Mucosa of gallbladder (tissue), 1 donor: ENCODE measurements around the gene EEF1AKMT2. TPM values are rescaled to one million over a fixed set of nuclear protein-coding genes. Genes with fewer than 3 reads are reported as not detected.
"Not testable (repeated sequence)": the region's sequence is repeated elsewhere in the genome, so short reads cannot be mapped to it uniquely, and the experiment has no call there.

Experiments
- DNase-seq: peaks from one replicate; pipeline ENCODE4 v3.0.0-alpha.2; 2020; ENCODE audit warnings: low spot score
- total RNA-seq: library from RNA; stranded (reverse); gene quantifications from one replicate; pipeline ENCODE4 v1.2.1, GENCODE V29; 2021
- donor health status: DM: no; HTN: no; CAD: no.

EEF1AKMT2 gene
- total RNA-seq: 12.2 TPM

- DNase-seq: peak; percentile 83
Observed at GRCh38 chr10:124791547-124792348, at the start of gene EEF1AKMT2. TSS of gene EEF1AKMT2 (minus strand) at chr10:124791887. CDS start at chr10:124791833, 54 bp downstream.

- DNase-seq: no peak
Observed at GRCh38 chr10:124837687-124838086, 46.0 kb upstream of the EEF1AKMT2 start.

- no peak for DNase-seq
Observed at GRCh38 chr10:124831116-124831515, 39.4 kb upstream of the EEF1AKMT2 start.

GRCh38 chr10:124830445-124830844 is 38.8 kb upstream of the EEF1AKMT2 start:
- DNase-seq: no peak

GRCh38 chr10:124829447-124830115 is 37.9 kb upstream of the EEF1AKMT2 start:
- DNase-seq: no peak

DNA sequence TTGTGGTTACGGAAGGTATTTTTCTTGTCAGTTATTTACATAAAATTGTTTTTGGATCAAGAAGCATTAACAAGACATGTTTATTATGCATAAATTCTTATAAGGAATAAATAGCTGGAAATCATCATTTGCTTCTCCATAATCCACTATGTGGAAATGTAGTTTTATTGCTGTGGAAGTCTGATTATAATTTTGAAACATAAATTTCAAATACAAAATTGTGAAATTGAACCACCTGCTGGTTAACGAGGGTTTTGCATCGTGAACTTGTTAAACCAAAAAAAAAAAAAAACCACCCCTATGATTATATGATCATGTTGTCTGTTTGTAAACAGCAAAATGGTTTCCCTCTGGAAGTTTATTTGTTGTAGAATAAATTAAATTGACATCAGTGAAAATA is 35.8 kb upstream of the EEF1AKMT2 start:
- no peak for DNase-seq

DNA sequence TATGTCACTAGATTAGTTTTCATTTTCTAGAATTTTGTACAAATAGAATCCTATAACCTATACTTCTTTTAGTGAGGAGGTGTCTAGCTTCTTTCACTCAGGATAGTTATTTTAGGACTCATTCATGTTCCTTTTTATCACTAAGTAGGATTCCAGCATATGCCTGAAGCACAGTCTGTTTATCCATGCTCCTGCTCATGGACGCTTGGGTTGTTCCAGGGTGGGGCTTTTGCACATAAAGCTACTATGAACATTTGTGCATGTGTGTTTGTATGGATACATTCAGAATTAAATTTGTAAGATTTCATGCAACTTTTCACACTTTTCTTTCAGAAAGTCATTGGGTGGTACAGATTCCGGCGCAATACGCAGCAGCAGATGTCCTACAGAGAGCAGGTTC is 34.6 kb upstream of the EEF1AKMT2 start:
- no peak for DNase-seq

GRCh38 chr10:124825702-124826101 is 34.0 kb upstream of the EEF1AKMT2 start:
- no peak for DNase-seq

DNA sequence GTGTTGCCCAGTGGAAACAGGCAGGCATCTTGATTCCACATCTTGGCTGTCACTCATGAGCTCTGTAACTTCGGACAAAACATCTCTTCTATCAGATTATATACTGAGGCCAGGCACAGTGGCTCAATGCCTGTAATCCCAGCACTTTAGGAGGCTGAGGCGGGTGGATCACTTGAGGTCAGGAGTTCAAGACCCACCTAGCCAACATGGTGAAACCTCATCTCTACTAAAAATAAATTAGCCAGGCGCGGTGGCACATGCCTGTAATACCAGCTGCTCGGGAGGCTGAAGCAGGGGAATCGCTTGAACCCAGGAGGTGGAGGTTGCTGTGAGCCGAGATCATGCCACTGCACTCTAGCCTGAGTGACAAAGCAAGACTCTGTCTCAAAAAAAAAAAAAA is 33.2 kb upstream of the EEF1AKMT2 start:
- not testable (repeated sequence) for DNase-seq

GRCh38 chr10:124824507-124824906 is 32.8 kb upstream of the EEF1AKMT2 start:
- no peak for DNase-seq

GRCh38 chr10:124821520-124821919 is 29.8 kb upstream of the EEF1AKMT2 start:
- DNase-seq: no peak

DNA sequence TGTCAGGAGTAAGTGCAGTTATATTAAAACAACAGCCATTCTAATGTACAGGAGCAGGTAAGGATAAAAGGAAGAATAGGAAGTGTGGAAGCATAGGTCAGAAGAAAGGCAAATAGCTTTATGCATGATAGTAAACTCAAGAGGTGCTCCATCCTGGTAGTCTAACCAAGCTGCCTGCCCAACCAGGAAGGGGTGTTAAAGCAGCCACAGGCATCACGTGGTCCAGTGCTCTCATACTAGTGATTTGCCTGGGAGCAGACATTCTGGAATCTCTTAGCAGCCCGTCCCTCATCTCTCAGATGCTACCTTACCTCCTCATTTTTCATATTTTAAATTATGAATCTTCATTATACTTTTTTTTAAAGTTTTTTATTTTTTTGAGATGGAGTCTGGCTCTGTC is 28.4 kb upstream of the EEF1AKMT2 start:
- DNase-seq: no peak

DNA sequence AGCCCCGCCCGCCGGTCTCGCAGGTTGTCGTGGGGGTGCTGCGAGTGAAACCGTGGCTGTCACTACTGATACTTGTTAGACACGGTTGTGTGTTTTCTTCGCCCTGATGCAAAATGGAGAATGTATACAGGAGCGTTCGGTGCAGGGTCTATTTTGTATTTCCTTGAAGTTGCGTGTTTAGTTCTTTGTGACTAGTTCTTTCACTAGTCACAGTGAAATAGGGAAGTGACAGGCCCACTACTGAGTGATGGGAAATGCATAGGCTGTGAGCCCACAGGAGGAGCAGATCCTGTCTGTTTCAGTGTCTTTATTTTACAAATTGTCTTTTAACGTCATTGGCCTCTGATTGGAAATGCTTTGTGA is 10.6 kb upstream of the EEF1AKMT2 start:
- DNase-seq: no peak

DNA sequence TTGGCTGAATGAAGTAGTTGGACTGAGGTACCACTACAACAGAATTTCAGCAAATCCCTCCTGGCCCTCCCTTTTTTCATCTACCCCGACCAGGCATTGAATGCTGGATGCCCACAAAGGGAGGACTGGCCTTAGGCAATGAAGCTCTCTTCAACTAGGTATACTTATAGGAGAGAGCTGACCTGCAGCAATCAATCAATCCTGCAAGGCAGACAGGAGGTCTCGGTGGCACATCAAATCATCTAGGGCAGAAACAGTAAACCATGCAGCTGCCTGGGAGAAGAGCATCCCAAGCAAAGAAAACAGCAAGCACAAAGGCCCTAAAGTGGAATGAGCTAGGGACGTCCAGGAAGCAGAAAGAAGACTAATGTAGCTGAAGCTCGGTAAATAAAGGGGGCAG is 7.5 kb upstream of the EEF1AKMT2 start:
- DNase-seq: no peak

DNA sequence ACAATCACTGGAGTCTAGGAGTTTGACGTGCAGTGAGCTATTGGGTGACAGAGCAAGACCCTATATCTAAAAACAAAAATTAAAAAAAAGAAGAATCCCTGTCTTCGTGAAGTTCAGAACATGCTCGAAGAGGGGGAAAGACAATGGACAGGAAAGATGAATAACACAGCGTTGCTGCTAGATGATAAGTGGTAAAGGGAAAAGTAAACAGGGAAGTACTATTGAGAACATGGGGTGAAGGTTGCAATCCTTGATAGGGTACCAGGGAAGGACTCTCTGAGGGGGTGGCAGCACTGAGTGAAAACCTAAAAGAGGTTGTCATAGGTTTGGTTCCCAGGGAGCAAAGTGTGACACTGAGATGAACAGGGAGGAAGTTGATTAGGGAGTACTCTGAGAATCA is 7.1 kb upstream of the EEF1AKMT2 start:
- DNase-seq: no peak

DNA sequence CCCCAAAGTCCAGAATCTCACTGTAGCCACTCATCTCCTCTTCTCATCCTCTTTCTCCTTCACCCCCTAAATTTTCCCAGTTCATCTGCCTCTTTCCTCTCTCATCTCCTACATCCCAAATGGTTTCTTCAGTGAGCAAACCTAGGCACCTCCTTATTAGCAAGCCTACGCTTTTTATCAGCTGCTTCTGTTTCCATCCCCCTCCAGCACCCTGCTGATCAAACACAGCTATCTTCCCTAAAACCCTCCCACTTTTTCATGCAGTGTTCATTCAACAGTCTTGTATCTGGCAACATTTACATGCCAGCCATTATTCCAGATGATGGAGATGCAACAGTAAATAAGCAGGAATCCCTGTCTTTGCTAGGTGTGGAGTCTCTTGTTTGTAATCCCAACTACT is 6.7 kb upstream of the EEF1AKMT2 start:
- DNase-seq: no peak

DNA sequence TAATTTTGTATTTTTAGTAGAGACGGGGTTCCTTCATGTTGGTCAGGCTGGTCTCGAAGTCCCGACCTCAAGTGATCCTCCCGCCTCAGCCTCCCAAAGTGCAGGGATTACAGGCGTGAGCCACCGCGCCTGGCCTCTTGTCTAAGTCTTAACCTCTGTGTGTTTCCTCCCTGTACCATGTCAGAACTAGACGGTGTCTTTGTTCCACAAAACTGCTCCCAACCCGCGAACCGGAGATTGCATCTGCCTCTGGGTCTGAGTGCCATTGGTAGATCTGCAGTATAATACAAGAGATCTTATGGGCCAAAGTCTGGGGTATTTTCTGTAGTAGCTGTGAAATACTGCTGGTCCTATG is 1.3 kb upstream of the EEF1AKMT2 start:
- no peak for DNase-seq

DNA sequence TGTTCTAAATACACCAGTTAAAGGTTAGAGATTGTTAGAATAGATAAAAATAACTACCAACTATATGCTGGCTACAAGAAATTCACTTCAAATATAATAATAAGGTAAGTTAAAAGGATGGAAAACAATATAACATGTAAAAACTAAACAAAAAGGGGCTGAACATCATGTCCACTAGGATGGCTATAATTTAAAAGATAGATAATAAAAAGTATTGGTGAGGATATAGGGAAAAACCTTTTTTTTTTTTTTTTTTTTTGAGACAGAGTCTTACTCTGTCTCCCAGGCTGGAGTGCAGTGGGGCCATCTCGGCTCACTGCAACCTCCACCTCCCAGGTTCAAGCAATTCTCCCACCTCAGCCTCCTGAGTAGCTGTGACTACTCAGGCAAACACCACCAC is 8.8 kb downstream of the EEF1AKMT2 start:
- not testable (repeated sequence) for DNase-seq

GRCh38 chr10:124768791-124769190 is 22.9 kb downstream of the EEF1AKMT2 start:
- DNase-seq: no peak

DNA sequence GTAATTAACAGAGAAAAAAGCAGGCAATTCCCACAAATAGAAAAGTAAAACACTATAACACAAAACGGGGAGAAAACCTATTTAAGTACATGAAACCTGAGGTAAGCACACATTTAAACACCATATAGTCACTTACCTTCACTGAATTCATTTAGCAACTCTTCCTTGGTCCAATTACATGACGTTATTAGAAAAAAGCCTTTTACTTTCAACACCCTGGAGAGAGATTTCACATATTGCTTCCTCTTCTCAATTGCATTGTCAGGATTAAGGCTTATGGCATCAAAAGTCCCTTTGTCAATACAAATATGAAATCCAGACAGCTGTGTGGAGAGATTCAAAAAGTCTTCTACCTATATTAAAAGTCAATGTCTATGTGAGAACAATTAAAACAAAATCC is 26.4 kb downstream of the EEF1AKMT2 start:
- DNase-seq: no peak

DNA sequence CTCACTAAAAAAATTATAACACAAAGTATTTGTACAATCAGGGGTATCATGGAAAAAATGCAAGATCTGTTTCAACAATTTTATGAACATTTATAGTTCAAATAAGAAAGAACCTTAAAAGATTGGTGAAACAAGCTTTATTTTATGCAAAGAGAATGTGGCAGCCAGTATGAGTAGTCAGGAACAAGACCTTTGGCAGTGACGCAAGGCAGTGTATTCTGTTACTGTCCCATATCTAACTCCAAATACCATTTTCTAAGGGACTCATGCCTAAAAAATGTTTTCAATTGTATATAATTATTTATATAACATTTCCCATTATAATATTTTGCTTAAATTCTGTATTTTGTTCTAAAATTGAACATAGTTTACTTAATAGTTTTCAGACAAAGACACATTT is 28.4 kb downstream of the EEF1AKMT2 start:
- no peak for DNase-seq

GRCh38 chr10:124762281-124762680 is 29.4 kb downstream of the EEF1AKMT2 start:
- DNase-seq: no peak

DNA sequence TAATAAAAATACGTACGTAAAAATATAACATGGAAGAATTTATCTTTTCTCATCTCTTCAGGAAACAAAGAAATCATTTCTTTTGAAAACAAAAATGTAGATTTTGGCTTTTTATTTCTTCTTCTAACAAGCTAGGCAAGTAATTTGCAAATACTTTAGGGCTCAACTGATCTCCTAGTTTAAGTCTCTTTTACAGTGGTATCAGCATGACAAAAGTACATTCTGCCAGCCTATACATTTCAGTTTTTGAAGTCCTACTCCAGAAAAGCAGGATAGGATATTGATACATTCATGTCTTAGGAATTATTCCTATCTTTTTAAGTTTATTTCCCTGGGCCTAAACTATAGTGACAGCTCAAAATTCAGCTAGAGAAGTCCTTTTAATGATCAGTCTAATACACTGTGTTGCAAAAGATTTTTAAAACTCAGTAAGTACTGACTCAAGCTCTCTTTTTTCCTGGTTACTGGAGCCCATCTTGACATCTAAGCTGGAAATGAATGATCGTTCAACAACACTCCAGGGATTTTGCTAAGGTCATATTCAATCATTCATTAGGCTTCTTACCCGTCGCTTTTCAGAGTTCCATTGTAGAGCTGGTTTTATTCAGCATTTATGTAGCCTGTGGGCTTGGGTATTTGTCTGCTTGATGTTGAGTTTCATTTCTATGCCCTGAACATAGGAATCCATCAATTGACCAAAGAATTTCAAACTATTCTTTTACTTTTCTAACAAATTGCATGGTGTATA is 35.4 kb downstream of the EEF1AKMT2 start:
- DNase-seq: no peak
